NCI-H1092 (cell line): ENCODE results near the gene TECPR2.
A peak's percentile ranks its signal among the peaks of the same experiment; 100 is the strongest.

Source experiments
- DNase-seq: peaks from one replicate; lab custom pipeline; 2025; lab: John Stamatoyannopoulos, UW

The TECPR2 gene

DNA sequence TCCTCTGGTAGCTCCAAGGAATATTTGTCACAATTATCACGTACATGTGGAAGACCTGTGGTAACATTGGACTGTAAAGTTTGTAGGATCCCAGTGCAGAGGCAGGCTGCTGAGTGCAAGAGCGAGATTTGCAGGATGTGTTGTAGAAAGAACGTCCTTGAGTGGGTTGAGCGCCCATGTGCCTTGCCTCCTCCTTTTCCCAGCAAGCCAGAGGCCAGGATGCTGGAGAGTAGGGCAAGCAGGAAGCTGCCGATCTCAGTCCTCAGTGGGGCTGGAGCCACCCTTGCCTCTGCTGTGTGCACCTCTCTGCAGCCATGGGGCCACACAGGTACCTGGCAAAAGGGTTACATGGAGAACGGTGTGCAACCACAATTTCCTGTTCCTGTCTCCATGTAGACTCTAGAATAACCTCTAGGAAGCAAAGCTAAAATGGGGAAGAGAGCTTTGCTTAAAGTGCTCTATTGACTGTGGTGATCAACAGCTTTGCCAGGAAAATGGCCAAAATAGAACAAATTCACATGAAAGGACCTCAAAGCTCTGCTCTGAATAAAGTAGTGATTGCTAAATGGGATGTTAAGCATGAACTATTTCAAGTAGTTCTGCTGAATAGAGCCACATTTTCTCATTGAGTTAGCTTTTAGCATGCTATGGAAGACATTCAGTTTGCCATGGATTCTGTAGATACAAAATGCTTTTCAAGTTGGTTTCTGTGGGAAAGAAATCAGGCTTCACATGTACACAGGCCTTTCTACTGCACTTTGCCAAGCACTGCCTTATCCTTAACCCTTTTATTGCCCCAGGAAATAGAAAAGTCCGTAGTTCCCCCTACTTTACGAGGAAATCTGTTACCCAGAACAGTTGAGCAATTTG lies 109.4 kb downstream of the TECPR2 start:
- no peak for DNase-seq

GRCh38 chr14:102472791-102473150 lies 110.0 kb downstream of the TECPR2 start:
- DNase-seq, result no peak

DNA sequence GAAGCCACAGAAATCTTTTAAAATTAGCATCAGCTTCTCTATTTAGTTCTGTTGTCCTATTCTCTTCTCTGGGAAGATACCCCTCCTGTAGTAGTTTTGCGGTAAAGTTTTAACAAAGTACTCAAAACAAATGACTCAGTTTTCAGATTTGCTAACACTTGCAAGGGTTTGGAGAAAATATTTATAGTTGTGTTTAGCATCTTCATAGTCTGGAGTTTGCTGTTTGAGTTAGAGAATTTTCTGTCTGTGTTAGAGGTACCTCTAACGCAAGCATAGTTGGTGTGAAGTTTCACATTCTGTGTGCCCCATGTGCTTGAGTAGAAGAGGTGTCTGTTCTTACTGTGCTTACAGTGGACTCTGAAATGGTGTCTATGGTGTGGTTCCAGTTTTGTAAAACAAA lies 110.8 kb downstream of the TECPR2 start:
- no peak for DNase-seq

GRCh38 chr14:102474934-102475333 lies 112.2 kb downstream of the TECPR2 start:
- peak; percentile 11 for DNase-seq

GRCh38 chr14:102479107-102479506 lies 116.4 kb downstream of the TECPR2 start:
- no peak for DNase-seq

DNA sequence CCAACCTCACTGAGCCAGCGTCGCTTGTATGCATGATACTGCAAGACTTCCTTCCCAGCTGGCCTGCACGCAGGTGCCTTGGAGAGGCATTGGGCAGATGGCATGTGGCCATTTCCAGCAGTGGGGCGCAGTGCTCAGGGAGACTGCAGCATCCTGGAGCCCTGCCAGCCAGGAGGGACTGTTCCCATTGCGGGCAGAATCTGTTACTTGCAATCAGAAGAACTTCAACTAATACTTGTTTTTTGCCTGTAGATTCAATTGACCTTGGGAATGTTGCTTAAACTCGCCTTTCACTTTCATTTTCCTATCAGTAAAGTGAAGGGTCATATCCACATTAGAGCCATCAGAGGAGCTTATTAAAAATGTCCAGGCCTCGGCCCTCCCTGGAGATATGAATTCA lies 117.0 kb downstream of the TECPR2 start:
- DNase-seq, result peak; percentile 60

DNA sequence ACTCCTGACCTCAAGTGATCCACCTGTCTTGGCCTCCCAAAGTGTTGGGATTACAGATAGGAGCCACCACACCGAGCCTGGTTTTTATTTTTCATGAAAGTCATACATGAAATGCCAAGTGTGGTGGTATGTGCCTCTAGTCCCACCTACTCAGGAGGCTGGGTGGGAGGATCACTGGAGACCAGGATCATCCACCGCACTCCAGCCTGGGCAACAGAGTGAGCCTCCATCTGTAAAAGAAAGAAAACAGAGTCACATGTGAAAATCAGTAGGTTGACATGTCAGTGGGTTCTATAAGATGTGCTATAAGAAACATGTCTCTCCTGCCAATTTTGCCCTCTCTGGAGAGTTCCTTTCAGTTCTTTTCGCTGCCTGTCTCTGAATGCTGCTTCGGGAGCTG lies 118.6 kb downstream of the TECPR2 start:
- no peak for DNase-seq

DNA sequence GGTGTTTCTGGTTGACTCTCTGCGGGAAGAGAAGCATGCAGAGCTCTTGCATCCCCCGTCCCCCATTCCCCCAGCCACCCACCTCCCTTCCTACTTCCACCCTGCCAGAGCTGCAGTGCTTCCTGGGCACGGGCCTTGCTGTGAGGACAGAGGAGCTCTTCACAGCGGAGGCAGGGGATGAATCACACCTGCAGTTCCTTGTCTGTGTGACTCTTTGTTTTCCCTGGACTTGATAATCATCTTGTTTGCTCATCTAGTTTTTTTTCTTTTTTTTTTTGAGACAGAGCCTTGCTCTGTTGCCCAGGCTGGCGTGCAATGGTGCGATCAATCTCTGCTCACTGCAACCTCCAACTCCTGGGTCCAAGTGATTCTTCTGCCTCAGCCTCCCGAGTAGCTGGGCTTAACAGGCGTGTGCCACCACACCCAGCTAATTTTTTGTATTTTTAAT lies 119.1 kb downstream of the TECPR2 start:
- no peak for DNase-seq

DNA sequence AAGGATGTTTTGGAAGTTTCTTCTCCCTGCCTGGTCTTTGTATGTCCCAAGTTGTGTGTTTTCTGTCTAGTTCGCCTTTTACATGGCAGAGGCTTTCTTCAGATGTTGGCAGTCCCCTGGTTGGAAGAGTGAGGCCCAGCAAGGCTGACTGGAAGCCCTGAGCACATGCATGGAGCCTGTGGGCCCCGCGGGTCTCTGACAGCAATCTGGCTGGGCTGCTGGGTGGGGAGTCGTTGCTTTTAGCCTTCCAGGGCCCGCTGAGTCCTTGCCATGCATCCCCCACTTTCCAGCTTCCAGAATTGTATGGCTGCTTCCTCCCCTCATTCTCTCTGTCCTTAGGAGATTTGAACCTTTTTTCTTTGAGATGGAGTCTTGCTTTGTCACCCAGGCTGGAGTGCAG lies 121.6 kb downstream of the TECPR2 start:
- DNase-seq, result no peak

- no peak for DNase-seq
Measured at GRCh38 chr14:102485693-102486512, 123.2 kb downstream of the TECPR2 start.

- DNase-seq, result no peak
Measured at GRCh38 chr14:102486513-102487203, 123.9 kb downstream of the TECPR2 start.

- no peak for DNase-seq
Measured at GRCh38 chr14:102487204-102487577, 124.5 kb downstream of the TECPR2 start.

- no peak for DNase-seq
Measured at GRCh38 chr14:102490456-102490855, 127.7 kb downstream of the TECPR2 start.

- DNase-seq, result no peak
Measured at GRCh38 chr14:102491366-102491765, 128.6 kb downstream of the TECPR2 start.

DNA sequence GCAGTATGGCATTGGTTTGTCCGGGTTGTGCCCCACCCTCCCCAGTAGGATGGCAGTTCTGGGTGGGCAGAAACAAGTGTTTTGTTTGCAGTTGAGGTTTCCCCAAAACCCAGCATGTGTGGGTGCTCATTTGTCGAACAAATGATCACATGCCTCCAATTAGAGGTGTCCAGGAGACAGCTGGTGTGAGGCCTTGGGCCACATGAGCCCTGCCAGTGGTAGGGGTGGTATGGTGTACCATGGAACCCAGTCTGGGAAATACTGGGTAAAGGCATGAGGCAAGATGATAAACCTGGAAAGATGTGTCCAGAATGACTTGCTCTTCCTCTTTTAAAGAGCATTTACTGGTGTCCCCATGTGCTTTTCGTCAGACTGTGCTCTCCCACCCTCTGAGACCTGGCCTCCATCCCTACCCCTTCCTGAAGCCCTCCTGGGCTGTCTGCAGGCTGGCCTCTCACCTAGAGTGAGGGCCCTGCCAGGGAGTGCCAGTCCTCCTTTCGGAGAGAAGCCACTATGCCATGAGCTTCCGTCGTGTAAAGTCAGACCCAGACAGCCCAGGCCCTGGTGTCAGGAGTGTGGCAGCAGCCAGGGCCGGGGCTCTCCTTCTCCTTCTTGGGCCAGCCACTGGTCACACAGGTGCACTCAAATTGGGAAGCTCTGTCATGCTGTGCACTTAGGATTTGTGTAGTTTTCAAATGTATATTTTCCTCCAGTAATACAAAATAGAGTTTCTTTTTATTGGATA lies 129.2 kb downstream of the TECPR2 start:
- no peak for DNase-seq

DNA sequence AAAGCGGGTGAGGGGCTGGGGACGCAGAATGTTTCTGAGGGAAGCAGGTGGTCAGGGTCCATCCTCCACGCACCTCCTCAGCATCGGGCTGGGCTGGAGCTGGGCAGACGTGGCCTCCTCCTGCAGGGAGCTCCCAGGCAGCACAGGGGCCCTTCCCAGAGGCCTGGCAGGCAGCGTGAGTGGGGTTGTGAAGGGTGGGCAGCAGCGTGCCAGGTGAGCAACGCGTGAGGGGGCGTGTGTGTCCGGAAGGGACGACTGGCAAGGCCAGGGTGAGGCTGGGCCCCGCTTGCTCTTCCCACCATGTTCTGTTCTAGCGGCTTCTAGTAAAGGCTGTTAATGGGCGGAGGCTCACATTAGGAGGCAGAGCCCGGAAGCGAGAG lies 129.8 kb downstream of the TECPR2 start:
- no peak for DNase-seq

- no peak for DNase-seq
Measured at GRCh38 chr14:102493096-102493495, 130.4 kb downstream of the TECPR2 start.

DNA sequence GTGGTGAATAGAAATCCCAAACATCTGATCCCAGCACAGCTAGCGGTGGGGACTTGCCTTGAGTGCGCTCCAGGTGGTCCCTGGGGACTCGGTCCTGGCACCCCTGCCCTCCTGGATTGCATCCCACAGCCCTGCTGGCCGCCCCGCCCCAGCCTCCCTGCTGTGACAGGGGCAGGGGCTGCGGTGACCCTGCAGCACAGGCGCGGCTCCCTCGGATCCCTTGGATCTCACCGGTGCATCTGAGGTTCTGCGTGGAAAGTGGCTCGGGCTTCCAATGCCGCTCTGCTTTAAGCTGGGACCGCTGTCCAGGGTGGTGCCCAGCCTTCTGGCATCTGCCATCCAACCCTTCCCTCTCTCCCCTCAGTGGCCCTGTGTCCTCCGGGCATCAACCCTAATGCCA lies 130.8 kb downstream of the TECPR2 start:
- DNase-seq, result no peak

DNA sequence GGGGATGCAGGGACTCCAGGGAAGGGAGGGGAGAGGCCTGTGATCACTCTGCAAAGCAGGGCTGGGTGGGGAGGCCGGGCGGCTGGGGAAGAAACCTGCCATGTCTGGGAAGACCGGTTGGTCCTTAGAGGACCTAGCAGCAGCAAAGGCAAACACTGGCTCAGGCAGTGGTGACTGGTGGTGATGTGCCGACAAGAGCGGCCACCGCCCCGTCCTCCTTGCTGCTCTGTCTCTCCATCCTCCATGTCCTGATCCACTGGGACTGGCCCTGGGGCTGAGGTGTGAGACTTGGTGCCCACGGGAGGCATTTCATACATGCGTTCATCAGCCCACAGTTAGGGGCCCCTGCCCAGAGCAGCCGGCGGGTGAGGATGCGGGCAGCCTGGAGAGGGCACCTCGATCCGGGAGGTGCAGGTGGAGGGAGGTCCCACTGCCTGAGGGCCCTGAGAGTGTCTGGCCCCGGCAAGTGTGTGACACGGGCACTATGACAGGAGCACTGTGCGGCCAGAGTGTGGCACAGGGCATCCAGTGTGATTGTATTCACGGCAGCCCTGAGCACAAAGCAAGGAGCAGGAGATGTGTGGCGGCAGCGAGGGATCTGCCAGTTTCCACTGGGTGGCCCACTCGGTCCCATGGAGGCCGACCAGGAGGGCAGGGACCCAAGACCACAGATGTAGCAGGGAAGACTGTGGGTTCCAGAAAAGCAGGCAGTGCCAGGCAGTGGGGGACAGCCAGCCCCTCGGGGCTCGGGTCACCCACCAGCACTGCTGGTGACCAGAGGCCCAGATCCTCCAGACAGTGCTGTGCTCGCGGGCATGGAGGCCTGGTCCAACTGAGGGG lies 133.0 kb downstream of the TECPR2 start:
- no peak for DNase-seq

- no peak for DNase-seq
Measured at GRCh38 chr14:102496331-102496691, 133.6 kb downstream of the TECPR2 start.
